Measurements from ENCODE around the gene CENPX.
A peak's percentile ranks its signal among the peaks of the same experiment; 100 is the strongest.

DNA sequence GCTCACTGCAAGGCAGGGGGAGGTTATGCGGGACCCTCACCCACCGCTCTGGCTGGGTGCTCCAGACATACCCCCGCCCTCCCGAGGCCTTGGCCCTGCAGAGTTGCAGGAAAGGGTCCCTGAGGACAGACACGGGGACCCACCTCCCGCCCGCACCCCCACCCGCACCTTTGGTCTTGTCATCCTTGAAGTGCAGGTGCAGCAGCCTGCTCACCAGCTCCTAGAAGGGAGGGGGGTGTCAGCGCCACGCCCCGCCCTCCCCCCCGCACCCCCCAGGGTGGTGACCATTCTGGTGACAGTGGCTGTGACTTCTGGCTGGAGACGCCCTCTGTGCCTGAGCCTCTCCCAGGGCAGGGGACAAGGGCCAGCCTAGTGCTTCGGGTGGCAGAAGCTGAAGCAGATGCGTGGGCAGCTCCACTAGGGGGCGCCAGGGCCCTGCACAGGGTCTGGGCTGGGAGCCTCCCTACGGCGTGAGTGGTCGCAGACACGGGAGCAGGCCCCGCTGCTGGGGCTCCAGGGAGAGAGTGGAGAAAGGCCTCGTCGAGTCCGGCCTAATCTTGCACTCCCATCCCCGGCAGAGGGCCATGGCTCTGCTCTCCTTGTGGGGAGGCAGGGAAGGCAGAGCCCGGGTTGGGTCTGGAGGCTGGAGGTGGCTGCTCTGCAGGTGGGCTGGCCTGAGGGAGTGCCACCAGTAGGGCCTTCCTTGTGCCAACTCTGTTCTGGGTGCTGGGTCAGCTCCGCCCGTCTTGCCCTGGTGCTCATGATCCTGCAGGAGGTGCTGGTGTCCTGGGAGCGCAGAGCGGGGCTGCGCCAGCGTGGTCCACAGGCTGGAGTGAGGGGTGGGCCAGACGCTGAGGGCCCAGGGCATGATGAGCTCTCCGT, 2.7 kb downstream of the CENPX start:
- peak; percentile 98 for TF ChIP-seq CTCF (IDR thresholded peaks at IDR 0.05)
- no peak; the same call in 1 of the 2 replicates for TF ChIP-seq POLR2AphosphoS5 (IDR thresholded peaks at IDR 0.05; ENCODE audit: low read depth, low read length)
